Brain microvascular endothelial cell (primary cell): ENCODE measurements around the gene MTMR2.

Experiments
- DNase-seq: peaks from one replicate; pipeline ENCODE4 v3.0.0-alpha.2; 2020
- H3K27ac ChIP-seq: fragments of 250-450 bp; sonication (Bioruptor Pico); 2 replicates; pipeline ENCODE4 v1.5.1; 2020; ENCODE audit warnings: mild to moderate bottlenecking, moderate library complexity
- H3K27me3 ChIP-seq: fragments of 250-450 bp; sonication (Bioruptor Pico); replicated peaks from 2 replicates; pipeline ENCODE4 v1.5.1; 2020; ENCODE audit warnings: mild to moderate bottlenecking
- H3K36me3 ChIP-seq: fragments of 250-450 bp; sonication (Bioruptor Pico); replicated peaks from 2 replicates; pipeline ENCODE4 v1.5.1; 2020; ENCODE audit warnings: mild to moderate bottlenecking
- H3K4me3 ChIP-seq: 2 replicates; pipeline ENCODE4 v1.5.1; 2011; ENCODE audit warnings: low read depth, mild to moderate bottlenecking, control low read depth, low read length, moderate library complexity
- in situ Hi-C: cut with HindIII; loops from 2 replicates; pipeline ENCODE4 v1.10.0; 2017; ENCODE audit warnings: low sequenced_read_pairs, low pct_ligation_motif_present
- TF ChIP-seq, protein P1 (sequence below): IDR thresholded peaks from 2 replicates; pipeline ENCODE4 v1.5.1; 2011; ENCODE audit warnings: low read depth, mild to moderate bottlenecking, moderate library complexity, low read length, control low read depth, inconsistent platforms; ENCODE audit errors: missing control alignments

Gene MTMR2

DNA sequence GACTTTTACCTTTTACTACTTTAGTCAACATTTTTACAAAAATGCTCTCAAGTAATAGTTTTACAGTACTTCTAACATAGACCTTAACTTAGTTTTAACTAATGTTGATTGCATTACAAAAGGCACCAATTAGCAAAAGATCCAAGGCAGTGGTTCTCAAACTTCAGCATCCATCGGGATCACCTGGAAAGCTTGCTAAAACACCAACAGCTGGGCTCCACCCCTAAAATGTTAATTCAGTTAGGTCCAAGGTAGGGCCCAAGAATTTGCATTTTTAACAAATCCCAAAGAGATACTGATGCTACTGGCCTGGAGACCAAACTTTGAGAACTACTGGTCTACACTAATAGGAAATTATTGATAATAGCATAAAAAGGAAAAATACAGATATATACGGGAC is 5.9 kb downstream of the MTMR2 start:
- Histone ChIP-seq H3K27me3 (no peaks in the 10 kb centered on the region), H3K4me3 (no peak overlapping the region), H3K36me3 (no peaks in the 10 kb centered on the region), H3K27ac (no peak overlapping the region)
- TF ChIP-seq, protein P1, sequence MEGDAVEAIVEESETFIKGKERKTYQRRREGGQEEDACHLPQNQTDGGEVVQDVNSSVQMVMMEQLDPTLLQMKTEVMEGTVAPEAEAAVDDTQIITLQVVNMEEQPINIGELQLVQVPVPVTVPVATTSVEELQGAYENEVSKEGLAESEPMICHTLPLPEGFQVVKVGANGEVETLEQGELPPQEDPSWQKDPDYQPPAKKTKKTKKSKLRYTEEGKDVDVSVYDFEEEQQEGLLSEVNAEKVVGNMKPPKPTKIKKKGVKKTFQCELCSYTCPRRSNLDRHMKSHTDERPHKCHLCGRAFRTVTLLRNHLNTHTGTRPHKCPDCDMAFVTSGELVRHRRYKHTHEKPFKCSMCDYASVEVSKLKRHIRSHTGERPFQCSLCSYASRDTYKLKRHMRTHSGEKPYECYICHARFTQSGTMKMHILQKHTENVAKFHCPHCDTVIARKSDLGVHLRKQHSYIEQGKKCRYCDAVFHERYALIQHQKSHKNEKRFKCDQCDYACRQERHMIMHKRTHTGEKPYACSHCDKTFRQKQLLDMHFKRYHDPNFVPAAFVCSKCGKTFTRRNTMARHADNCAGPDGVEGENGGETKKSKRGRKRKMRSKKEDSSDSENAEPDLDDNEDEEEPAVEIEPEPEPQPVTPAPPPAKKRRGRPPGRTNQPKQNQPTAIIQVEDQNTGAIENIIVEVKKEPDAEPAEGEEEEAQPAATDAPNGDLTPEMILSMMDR: no peak
- no peak for DNase-seq
- in situ Hi-C loops: no loop called here

GRCh38 chr11:95917193-95918036 is 6.5 kb downstream of the MTMR2 start:
- DNase-seq: peak; percentile 61
- Histone ChIP-seq H3K27ac (peak overlapping the region; percentile 63), H3K4me3 (no peak overlapping the region), H3K27me3 (no peaks in the 10 kb centered on the region), H3K36me3 (no peaks in the 10 kb centered on the region)
- TF ChIP-seq, protein P1: no peak
- in situ Hi-C loops: no loop called here

DNA sequence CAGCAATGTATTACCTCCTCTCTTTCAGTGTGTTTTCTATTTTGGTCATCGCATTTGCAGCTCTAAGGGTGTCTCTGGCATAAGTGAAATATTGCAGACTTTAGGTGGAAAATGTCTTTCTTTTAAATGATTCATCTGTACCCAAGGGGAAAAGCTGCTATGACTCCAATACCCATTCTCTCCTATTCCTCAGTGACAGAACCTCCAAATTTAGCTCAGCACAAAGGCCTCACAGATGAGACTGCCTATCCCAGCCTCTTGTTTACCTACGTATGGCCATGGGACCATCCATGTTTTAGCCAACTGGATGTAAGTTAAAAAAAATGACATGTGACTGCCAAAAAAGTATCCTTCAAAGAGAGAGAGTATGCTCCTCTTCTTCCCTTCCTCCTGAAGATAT is 7.9 kb downstream of the MTMR2 start:
- H3K27ac ChIP-seq: no peak overlapping the region
- no peaks in the 10 kb centered on the region for H3K36me3 ChIP-seq
- in situ Hi-C loops: no loop called here
- TF ChIP-seq, protein P1: no peak
- no peaks in the 10 kb centered on the region for H3K27me3 ChIP-seq
- DNase-seq: no peak
- H3K4me3 ChIP-seq: no peak overlapping the region

- H3K27ac ChIP-seq: no peak overlapping the region
- TF ChIP-seq, protein P1: no peak
- H3K27me3 ChIP-seq: no peaks in the 10 kb centered on the region
- no peak overlapping the region for H3K4me3 ChIP-seq
- no peaks in the 10 kb centered on the region for H3K36me3 ChIP-seq
- in situ Hi-C loops: no loop called here
- DNase-seq: peak; percentile 67
These were observed 8.9 kb downstream of the MTMR2 start for GRCh38 chr11:95915051-95915450.

- H3K36me3 ChIP-seq: no peaks in the 10 kb centered on the region
- no peak for DNase-seq
- H3K4me3 ChIP-seq: no peak overlapping the region
- no peaks in the 10 kb centered on the region for H3K27me3 ChIP-seq
- TF ChIP-seq, protein P1: no peak
- peak overlapping the region; percentile 65 for H3K27ac ChIP-seq
- in situ Hi-C loops: no loop called here
These were observed 9.9 kb downstream of the MTMR2 start for GRCh38 chr11:95913830-95914615.
